Measurements from ENCODE around the gene TMEM9B. TPM values are rescaled to one million over a fixed set of nuclear protein-coding genes. Genes with fewer than 3 reads are reported as not detected.
A peak's percentile ranks its signal among the peaks of the same experiment; 100 is the strongest.
"Not testable (repeated sequence)": the region's sequence is repeated elsewhere in the genome, so short reads cannot be mapped to it uniquely, and the experiment has no call there.

The TMEM9B gene
- total RNA-seq, result 25.6 TPM

- DNase-seq, result peak; percentile 76
Measured at GRCh38 chr11:8964324-8965320, at the start of gene TMEM9B. TMEM9B (minus strand) TSS chr11:8964442; CDS start chr11:8964313, 129 bp downstream.

- DNase-seq, result no peak
Measured at GRCh38 chr11:9013373-9013772, 49.1 kb upstream of the TMEM9B start.

DNA sequence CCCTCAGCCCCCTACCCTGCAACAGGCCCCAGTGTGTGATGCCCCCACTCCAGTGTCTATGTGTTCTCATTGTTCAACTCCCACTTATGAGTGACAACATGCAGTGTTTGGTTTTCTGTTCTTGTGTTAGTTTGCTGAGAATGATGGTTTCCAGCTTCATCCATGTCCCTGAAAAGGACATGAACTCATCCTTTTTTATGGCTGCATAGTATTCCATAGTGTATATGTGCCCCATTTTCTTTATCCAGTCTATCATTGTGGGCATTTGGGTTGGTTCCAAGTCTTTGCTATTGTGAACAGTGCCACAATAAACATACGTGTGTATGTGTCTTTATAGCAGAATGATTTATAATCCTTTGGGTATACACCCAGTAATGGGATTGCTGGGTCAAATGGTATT is 45.3 kb upstream of the TMEM9B start:
- DNase-seq, result not testable (repeated sequence)

DNA sequence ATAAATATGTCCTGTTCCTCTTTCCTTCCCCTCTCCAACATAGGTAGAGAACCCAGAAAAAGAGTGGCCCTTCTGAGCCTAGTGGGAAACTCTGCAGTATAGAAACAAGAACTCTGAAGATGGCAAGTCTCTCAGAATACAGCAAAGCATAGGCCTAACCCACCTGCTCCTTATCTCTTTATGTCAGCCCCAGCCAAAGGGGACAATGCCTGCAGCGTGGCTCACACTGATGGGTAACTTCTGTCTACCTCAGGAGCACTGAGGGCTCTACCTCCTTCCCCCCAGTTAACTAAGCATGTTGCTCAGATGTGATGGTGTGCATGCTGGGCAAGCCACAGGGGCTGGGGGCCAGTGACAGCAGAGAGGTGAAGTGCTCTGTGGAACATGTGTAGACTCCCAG is 44.4 kb upstream of the TMEM9B start:
- DNase-seq, result no peak

DNA sequence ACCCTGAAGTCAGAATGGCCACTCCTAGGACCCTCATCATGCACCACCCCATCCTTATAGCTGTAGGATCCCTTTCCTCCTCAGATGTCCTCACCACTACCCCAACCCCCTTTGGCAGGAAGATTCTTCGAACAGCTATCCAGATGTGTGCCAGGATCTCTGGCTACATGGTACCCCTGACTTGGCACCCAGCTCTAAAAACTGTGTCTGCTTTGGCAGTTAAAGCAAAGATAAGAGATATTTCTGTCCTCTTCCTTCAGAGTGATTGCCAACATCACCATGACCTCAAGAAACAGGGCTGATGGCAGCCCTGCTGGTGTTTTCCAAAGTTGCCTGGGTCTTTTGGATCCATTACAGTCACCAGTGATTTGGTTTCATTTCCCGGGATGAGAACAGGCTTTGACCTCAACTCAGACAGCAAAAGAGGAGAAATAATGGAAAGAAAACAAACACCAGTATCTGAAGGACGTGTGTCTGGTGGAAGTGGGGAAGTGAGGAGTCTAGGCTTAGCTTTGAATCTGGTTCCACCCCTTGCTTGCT is 43.8 kb upstream of the TMEM9B start:
- DNase-seq, result no peak

- DNase-seq, result no peak
Measured at GRCh38 chr11:9005087-9005486, 40.8 kb upstream of the TMEM9B start.

GRCh38 chr11:9004183-9004926 is 40.1 kb upstream of the TMEM9B start:
- DNase-seq, result no peak

DNA sequence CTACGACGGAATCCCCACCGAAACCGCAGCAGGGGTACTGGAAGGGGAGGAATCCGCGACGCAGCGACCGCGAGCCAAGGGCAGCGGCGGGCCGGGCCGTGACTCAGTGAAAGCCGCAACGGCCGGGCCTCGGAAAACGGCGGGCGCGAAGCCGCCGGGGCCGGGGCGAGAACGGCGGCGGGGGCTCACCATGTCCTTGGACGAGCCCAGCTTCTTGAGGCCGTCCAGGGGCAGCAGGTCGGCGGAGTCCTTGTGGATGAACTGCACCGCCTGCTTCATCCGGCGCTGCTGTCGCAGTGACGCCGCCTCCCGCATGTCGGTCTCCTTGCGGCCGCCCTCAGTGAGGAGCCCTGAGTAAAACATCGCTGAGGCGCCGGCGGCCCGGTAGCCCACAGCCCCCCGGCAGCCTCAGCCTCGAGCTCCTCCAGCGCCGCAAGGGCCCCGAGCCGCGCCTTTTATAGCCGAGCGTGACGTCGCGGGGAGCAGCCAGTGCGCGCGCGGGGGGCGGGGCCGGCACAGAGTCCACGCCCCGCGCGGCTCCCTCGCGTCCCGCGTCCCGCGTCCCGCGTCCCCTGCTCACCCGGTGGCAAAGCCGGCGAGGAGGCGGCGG is 39.4 kb upstream of the TMEM9B start, which contains the start of gene NRIP3:
TSS of gene NRIP3 (minus strand) at position 429 of the 610 bp plus-strand sequence. CDS start at position 363, 66 bp downstream.
- no peak for DNase-seq

- DNase-seq, result no peak
Measured at GRCh38 chr11:9002920-9003572, 38.8 kb upstream of the TMEM9B start.

DNA sequence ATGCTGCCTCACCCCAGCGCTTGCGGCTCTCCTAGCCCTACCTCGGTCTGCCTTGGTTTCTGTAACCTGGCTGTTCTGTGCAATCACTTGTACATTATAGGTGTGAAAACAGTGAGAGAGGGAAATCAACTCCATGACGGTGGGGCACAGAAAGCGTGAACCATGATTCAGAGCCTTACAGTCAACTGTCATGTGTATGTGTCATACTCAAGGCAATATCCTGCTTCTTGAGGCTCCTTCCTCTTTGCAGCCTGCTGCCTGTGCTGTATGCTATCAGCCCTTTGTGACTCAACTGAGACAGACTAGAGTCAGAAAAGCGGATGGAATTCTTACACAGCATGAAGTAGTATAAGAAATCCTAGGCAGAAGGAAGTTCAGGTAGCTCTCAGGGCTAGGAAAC is 37.5 kb upstream of the TMEM9B start:
- DNase-seq, result no peak

DNA sequence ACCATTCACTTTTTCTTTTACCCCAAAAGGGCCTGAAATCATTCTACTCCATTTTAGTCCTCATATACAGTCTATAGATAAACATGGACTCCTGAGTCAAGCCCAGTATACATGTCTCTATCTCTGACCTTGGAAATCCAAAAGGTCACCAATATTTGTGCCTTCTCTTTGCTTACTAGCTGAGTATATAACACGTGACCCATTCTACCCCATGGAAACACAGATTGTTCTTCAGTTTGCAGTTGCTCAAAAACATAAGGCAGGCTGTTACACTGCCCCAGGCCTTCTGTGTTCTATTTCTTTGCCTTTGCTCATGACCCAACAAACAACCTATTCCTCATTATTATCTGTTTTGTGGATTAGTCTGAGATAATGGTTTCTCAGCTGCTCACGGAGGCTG is 33.8 kb upstream of the TMEM9B start:
- no peak for DNase-seq

DNA sequence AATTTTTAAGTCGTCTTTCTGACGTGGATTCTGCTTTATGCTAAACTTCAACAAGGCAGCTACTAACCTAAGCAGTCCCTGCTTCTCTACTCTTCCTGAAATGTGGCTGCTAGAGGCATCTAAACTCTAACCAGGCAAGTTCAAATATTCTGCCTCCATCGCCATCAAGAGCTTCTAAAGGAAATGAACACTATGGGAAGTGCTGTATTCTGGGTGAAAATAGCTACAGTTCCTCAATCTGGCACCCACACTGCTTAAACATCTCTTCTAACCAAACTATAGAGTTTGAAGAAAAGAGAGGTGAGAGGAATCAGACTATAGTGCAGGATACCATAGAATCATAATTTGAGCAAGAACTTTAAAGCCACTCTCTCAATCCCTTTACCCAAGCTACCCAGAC is 33.2 kb upstream of the TMEM9B start:
- DNase-seq, result no peak

- DNase-seq, result no peak
Measured at GRCh38 chr11:8989453-8989852, 25.2 kb upstream of the TMEM9B start.

DNA sequence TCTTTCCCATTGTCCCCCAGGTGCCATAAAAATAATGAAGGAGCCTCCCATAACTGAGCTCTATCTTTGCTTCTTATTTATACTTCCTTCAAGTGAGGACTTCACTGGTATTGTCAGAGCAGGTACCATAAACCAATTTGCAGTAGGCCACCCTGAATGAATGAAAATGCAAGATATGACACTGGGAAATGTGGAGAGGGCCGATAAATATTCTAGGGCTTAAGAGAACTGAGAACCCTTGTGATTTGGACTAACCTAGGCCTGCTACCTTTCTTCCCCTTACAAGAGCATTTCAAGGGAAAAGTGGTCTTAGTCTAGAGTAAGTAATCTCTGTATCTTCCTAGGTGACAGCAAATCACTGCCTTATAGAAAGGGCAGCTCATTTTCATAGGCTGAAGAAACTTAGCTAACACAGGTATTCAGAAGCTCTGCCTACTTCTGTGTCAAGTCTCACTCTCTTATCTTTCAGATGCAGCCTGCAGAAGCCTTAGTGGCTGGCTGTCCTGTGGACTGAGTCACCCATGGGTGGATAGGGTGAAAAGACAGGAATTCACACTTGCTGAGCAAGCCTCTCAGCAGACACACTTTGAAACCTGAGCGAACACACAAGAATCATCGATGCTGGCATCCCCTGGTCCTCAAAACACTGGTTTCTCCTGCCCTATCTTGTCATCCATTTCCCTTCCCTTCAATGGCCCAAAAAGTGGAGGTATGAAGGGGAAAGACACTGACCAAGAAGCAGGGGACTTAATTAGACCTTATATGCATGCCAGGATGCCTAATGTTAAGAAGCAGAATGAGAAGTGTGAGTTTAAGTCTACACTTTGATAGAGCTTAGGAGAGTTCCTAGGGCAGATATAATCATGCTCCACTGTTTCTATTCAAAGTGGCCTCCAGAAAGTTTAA is 24.3 kb upstream of the TMEM9B start:
- DNase-seq, result no peak

DNA sequence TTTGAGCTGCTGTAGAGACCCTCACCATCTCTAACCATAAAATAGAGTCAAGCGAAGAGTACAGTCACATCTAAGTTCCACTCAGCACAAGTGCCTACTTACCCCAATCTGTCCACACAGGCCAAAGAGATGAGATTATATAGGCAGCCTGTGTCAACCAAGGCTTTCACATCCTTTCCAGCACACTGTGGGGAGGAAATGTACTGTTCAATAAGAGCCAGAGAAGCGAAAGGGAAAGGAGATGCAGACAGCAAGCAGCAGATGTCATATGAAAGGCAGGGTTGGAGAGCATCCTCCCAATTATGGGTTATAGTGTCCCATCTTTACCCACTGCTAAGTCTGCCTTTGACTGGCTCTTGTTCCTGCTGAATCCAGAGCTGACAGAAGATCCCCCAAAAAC is 23.2 kb upstream of the TMEM9B start:
- no peak for DNase-seq

DNA sequence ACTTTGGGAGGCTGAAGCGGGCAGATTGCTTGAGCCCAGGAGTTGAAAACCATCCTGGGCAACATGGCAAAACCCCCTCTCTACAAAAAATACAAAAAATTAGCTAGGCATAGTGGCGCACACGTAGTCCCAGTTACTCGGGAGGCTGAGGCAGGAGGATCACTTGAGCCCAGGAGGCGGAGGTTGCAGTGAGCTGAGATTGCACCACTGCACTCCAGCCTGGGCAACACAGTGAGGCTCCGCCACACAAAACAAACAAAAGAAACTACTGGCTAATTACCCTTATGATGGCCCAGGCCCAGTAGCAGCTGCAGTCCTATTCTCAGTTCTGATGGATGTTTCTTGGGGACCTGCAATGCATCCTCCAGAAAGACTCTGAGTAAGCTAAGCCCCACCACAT is 22.5 kb upstream of the TMEM9B start:
- not testable (repeated sequence) for DNase-seq

GRCh38 chr11:8985462-8985861 is 21.2 kb upstream of the TMEM9B start:
- no peak for DNase-seq

DNA sequence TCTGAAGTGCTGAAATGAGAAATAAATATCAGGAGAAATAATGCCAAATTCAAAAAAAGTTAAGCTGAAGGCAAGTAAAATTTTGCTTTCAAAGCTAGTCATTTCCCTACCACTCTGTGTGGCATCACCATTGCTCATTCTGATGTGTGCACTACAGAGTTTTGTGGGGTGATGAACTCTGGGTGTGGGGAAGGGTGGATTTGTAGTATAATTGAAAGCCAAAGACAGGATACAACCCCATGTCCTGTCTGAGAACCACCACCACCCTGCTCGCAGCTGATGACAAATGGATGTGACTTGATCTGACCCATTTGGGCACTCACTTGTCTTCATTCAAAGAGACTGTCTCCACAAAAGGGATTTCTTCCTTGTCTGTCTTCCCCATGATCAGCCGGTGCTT is 19.3 kb upstream of the TMEM9B start:
- DNase-seq, result no peak

GRCh38 chr11:8980485-8980884 is 16.2 kb upstream of the TMEM9B start:
- DNase-seq, result no peak

- not testable (repeated sequence) for DNase-seq
Measured at GRCh38 chr11:8979365-8979764, 15.1 kb upstream of the TMEM9B start.

DNA sequence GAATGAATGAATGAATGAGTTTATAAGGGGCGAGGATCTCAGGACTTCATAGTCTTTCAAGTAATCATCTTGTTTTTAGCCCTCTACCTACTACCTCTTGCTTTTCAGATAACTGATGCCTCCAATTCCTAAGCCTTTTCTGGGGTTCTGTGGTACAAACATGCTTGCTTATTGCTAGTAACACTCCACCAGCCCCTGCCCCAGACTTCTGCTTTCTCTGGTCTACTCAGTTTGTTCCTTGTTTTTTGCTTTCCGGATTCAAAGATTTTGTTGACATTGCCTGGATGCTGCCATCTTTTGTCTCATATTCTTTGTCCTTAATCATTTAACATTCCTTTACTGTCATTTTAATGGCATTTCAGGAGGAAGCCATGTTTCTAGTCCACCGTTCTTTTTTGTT is 8.9 kb upstream of the TMEM9B start:
- no peak for DNase-seq
